ENCODE measurements around the gene RACGAP1.

RACGAP1 gene

GRCh38 chr12:49942512-49942893 lies 82.8 kb downstream of the RACGAP1 start:
- H3K36me3 ChIP-seq (ENCODE audit: low read depth) = no peaks in the 10 kb centered on the region
- no peak for DNase-seq (ENCODE audit: low spot score)
- no peaks in the 10 kb centered on the region for H3K27me3 ChIP-seq (ENCODE audit: insufficient read depth, poor library complexity, severe bottlenecking)
- ATAC-seq (ENCODE audit: low read depth) = no peak
- no peak overlapping the region for H3K27ac ChIP-seq (ENCODE audit: poor library complexity, severe bottlenecking)
- H3K9me3 ChIP-seq (ENCODE audit: severe bottlenecking) = no peaks in the 10 kb centered on the region
- no peak for TF ChIP-seq CTCF (IDR thresholded peaks at IDR 0.05; ENCODE audit: poor library complexity, severe bottlenecking)
- peaks cover 5% of the 10 kb centered on the region for H3K4me1 ChIP-seq (ENCODE audit: insufficient read depth, poor library complexity, severe bottlenecking)
- no peak overlapping the region for H3K4me3 ChIP-seq (ENCODE audit: severe bottlenecking)

- DNase-seq (ENCODE audit: low spot score) (no peak), ATAC-seq (ENCODE audit: low read depth) (no peak)
- Histone ChIP-seq H3K36me3 (ENCODE audit: low read depth) (no peaks in the 10 kb centered on the region), H3K27me3 (ENCODE audit: insufficient read depth, poor library complexity, severe bottlenecking) (no peaks in the 10 kb centered on the region), H3K4me3 (ENCODE audit: severe bottlenecking) (no peak overlapping the region), H3K27ac (ENCODE audit: poor library complexity, severe bottlenecking) (no peak overlapping the region), H3K9me3 (ENCODE audit: severe bottlenecking) (no peaks in the 10 kb centered on the region), H3K4me1 (ENCODE audit: insufficient read depth, poor library complexity, severe bottlenecking) (peaks cover 11% of the 10 kb centered on the region)
- no peak for TF ChIP-seq CTCF (IDR thresholded peaks at IDR 0.05; ENCODE audit: poor library complexity, severe bottlenecking)
Measured at GRCh38 chr12:49941556-49942511, 83.5 kb downstream of the RACGAP1 start.

DNA sequence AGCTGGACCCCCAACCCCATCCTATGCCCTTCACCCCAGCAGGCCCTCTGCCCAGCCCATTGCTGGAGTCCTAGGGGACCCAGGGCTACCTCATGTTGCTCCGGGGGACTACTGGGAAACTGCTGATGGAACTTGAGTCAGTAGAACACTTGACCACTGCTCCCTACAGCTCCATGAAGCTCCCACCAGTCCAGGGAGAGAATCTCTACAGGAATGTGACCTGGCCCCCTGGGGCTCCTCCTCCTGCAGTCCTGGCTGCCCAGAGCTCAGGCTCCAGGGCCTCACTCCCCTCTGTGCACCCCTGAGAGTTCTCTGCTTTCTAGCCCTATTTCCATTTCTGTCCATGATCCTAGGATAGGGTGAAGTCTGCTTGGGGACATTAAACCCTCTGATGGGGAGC lies 85.6 kb downstream of the RACGAP1 start:
- Histone ChIP-seq H3K36me3 (ENCODE audit: low read depth) (no peaks in the 10 kb centered on the region), H3K27me3 (ENCODE audit: insufficient read depth, poor library complexity, severe bottlenecking) (no peaks in the 10 kb centered on the region), H3K4me3 (ENCODE audit: severe bottlenecking) (no peak overlapping the region), H3K9me3 (ENCODE audit: severe bottlenecking) (no peaks in the 10 kb centered on the region), H3K4me1 (ENCODE audit: insufficient read depth, poor library complexity, severe bottlenecking) (peaks cover 11% of the 10 kb centered on the region), H3K27ac (ENCODE audit: poor library complexity, severe bottlenecking) (no peak overlapping the region)
- DNase-seq (ENCODE audit: low spot score) = no peak
- no peak for TF ChIP-seq CTCF (IDR thresholded peaks at IDR 0.05; ENCODE audit: poor library complexity, severe bottlenecking)
- ATAC-seq (ENCODE audit: low read depth) = no peak

- ATAC-seq (ENCODE audit: low read depth) = no peak
Measured at GRCh38 chr12:49939307-49939706, 86.0 kb downstream of the RACGAP1 start.

More at GRCh38 chr12:49939307-49939706, 86.0 kb downstream of the RACGAP1 start:
- Histone ChIP-seq H3K4me3 (ENCODE audit: severe bottlenecking) (no peak overlapping the region), H3K27me3 (ENCODE audit: insufficient read depth, poor library complexity, severe bottlenecking) (no peaks in the 10 kb centered on the region), H3K4me1 (ENCODE audit: insufficient read depth, poor library complexity, severe bottlenecking) (peaks cover 11% of the 10 kb centered on the region), H3K27ac (ENCODE audit: poor library complexity, severe bottlenecking) (no peak overlapping the region), H3K9me3 (ENCODE audit: severe bottlenecking) (no peaks in the 10 kb centered on the region), H3K36me3 (ENCODE audit: low read depth) (no peaks in the 10 kb centered on the region)
- DNase-seq (ENCODE audit: low spot score) = no peak
- no peak for TF ChIP-seq CTCF (IDR thresholded peaks at IDR 0.05; ENCODE audit: poor library complexity, severe bottlenecking)
